NCI-H1092 (cell line): ENCODE data around the gene PCDHB5.
"Not testable (repeated sequence)": the region's sequence is repeated elsewhere in the genome, so short reads cannot be mapped to it uniquely, and the experiment has no call there.

Experiments
- DNase-seq: peaks from one replicate; lab custom pipeline; 2025; lab: John Stamatoyannopoulos, UW

Gene PCDHB5

GRCh38 chr5:141152096-141152495, 17.1 kb downstream of the PCDHB5 start:
- DNase-seq, result not testable (repeated sequence)

GRCh38 chr5:141155540-141156374, 20.8 kb downstream of the PCDHB5 start:
- DNase-seq, result no peak

GRCh38 chr5:141157356-141157755, 22.4 kb downstream of the PCDHB5 start:
- not testable (repeated sequence) for DNase-seq

GRCh38 chr5:141157901-141158300, 22.9 kb downstream of the PCDHB5 start:
- DNase-seq, result not testable (repeated sequence)

DNA sequence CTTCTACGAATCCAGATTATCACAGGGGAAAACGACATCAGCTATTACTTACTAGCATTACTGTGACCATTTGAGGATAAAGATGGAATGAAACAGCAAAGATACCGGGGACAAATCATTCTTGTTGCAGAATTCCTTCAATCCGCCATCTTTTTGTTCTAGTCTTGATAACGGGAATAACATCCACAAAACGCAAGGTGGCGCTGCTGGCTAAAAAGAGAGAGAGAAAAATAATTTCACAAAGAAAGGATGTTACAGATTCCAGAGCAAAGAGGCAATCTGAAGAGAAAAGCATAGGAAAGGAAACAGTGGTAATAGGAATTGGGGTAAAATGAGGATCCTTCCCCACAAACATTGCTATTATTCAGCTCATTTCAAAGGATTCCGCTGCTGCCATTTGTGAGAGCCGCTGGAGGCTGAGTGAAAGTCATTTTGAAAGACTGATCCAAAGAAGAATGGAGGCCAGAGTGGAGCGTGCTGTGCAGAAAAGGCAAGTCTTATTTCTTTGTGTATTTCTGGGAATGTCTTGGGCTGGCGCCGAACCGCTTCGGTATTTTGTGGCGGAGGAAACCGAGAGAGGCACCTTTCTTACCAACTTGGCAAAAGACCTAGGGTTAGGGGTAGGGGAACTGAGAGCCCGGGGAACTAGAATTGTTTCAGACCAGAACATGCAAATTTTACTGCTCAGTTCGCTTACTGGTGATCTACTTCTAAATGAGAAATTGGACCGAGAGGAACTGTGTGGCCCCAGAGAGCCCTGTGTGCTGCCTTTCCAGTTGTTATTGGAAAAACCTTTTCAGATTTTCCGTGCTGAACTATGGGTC, 37.6 kb downstream of the PCDHB5 start, which contains the start of gene PCDHB7:
TSS of gene PCDHB7 (plus strand) at position 264 of the 824 bp plus-strand sequence. CDS start at position 456, 192 bp downstream.
- no peak for DNase-seq

- not testable (repeated sequence) for DNase-seq
Observed at GRCh38 chr5:141174291-141175104, 39.5 kb downstream of the PCDHB5 start.

DNA sequence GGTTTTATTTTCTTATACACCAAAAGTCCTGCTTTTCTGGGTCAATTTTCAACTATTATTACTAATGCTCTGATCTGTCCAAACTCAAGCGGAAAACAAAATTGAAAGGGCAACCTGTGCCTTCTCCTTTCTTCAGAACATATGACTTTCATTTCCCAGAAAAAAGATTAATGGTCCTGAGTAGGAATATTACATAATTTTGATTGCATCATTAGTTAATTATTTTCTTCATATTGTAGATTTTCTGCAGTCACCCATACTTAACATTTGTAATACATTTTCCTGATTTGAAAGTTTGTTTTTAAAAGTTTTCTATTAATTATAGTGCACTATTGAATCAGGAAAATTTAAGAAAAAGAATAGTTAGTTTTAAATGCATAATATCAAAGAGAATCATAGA, 40.9 kb downstream of the PCDHB5 start:
- no peak for DNase-seq

DNA sequence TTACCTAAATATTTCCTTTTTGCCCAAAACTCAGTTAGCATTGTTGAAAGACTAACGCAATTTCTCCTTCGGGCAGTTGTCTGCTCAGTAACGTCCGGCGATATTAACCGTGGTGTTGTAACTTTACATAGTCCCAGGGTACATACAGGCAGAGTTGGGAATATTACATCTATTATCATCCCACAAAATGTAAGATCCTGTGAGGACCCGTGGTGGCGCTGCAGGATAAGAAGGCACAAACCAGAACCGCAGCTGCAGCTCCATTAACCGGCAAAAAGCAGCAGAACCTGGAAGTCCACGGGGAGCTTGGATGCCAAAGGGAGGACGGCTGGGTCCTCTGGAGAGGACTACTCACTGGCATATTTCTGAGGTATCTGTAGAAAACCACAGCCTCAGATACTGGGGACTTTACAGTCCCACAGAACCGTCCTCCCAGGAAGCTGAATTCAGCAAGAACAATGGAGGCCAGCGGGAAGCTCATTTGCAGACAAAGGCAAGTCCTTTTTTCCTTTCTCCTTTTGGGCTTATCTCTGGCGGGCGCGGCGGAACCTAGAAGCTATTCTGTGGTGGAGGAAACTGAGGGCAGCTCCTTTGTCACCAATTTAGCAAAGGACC, 42.7 kb downstream of the PCDHB5 start, which contains the start of gene PCDHB8:
TSS of gene PCDHB8 (plus strand) at position 214 of the 615 bp plus-strand sequence. CDS start at position 459, 245 bp downstream.
- DNase-seq, result peak; percentile 1

DNA sequence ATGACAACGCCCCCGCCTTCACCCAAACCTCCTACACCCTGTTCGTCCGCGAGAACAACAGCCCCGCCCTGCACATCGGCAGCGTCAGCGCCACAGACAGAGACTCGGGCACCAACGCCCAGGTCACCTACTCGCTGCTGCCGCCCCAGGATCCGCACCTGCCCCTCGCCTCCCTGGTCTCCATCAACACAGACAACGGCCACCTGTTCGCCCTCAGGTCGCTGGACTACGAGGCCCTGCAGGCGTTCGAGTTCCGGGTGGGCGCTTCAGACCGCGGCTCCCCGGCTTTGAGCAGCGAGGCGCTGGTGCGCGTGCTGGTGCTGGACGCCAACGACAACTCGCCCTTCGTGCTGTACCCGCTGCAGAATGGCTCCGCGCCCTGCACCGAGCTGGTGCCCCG, 44.4 kb downstream of the PCDHB5 start:
- not testable (repeated sequence) for DNase-seq

- DNase-seq, result not testable (repeated sequence)
Observed at GRCh38 chr5:141179876-141180275, 44.9 kb downstream of the PCDHB5 start.

- DNase-seq, result no peak
Observed at GRCh38 chr5:141180313-141180712, 45.3 kb downstream of the PCDHB5 start.

DNA sequence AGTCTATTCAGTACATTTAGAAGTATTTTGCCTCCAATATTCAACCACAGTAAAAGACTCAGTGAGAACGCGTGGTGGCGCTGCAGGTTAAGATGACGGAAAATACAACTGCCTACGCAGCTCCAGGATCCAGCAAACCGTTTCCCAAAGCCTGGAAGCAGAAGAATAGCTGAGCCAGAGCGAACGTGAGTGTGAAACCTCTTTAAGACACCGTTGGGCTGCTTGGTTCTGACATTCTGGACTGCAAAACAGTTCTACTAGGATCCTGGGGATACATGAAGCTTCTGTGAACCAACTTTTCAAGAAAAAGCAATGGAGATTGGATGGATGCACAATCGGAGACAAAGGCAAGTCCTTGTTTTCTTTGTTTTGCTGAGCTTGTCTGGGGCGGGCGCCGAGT, 47.2 kb downstream of the PCDHB5 start, which contains the start of gene PCDHB16:
TSS of gene PCDHB16 (plus strand) at position 140 of the 400 bp plus-strand sequence. CDS start at position 313, 173 bp downstream.
- peak; percentile 9 for DNase-seq

GRCh38 chr5:141184117-141184855, 49.3 kb downstream of the PCDHB5 start:
- DNase-seq, result not testable (repeated sequence)

GRCh38 chr5:141186897-141187512, 52.0 kb downstream of the PCDHB5 start, which contains the start of gene PCDHB9:
PCDHB9 (plus strand) TSS chr5:141187161; CDS start chr5:141187319, 158 bp downstream.
- DNase-seq, result peak; percentile 3
